HUES64 (cell line): ENCODE data around the gene NCSTN. TPM values are rescaled to one million over a fixed set of nuclear protein-coding genes. Genes with fewer than 3 reads are reported as not detected.

ENCODE experiments used
- H3K27ac ChIP-seq: 2 replicates; pipeline ENCODE4 v1.7.0; 2013; ENCODE audit warnings: low read depth, low read length, inconsistent platforms
- H3K27me3 ChIP-seq: 2 replicates; pipeline ENCODE4 v1.6.1; 2013; ENCODE audit warnings: mild to moderate bottlenecking, low read length; ENCODE audit not compliant: insufficient read depth
- H3K36me3 ChIP-seq: 2 replicates; pipeline ENCODE4 v1.6.1; 2013; ENCODE audit warnings: mild to moderate bottlenecking, low read length; ENCODE audit not compliant: insufficient read depth
- H3K4me1 ChIP-seq: 2 replicates; pipeline ENCODE4 v1.6.1; 2013; ENCODE audit warnings: mild to moderate bottlenecking, low read length, moderate library complexity; ENCODE audit not compliant: insufficient read depth
- H3K4me3 ChIP-seq: 2 replicates; pipeline ENCODE4 v1.5.1; 2013; ENCODE audit warnings: mild to moderate bottlenecking, low read length, moderate library complexity
- H3K9ac ChIP-seq: 2 replicates; pipeline ENCODE4 v1.6.1; 2013; ENCODE audit warnings: mild to moderate bottlenecking, low read depth, low read length
- H3K9me3 ChIP-seq: 2 replicates; pipeline ENCODE4 v1.6.1; 2013; ENCODE audit warnings: low read depth, low read length; ENCODE audit not compliant: insufficient read depth
- WGBS: fragments of 150-250, 120-280 bp; methylation state at CpG from one replicate; pipeline ENCODE4 v1.1.7; 2013; ENCODE audit warnings: missing lambda C conversion rate; 5-methylcytosine and 5-hydroxymethylcytosine counted together
- polyA plus RNA-seq, 2 experiments: library from polyadenylated mRNA; stranded (reverse); fragments of 50-300 nt; gene quantifications; one replicate each; pipeline ENCODE4 v1.2.3, GENCODE V29; 2013

NCSTN gene
- 53.9 TPM for polyA plus RNA-seq (2013, experiment 1 of 2)
- 51.9 TPM for polyA plus RNA-seq (2013, experiment 2 of 2)

DNA sequence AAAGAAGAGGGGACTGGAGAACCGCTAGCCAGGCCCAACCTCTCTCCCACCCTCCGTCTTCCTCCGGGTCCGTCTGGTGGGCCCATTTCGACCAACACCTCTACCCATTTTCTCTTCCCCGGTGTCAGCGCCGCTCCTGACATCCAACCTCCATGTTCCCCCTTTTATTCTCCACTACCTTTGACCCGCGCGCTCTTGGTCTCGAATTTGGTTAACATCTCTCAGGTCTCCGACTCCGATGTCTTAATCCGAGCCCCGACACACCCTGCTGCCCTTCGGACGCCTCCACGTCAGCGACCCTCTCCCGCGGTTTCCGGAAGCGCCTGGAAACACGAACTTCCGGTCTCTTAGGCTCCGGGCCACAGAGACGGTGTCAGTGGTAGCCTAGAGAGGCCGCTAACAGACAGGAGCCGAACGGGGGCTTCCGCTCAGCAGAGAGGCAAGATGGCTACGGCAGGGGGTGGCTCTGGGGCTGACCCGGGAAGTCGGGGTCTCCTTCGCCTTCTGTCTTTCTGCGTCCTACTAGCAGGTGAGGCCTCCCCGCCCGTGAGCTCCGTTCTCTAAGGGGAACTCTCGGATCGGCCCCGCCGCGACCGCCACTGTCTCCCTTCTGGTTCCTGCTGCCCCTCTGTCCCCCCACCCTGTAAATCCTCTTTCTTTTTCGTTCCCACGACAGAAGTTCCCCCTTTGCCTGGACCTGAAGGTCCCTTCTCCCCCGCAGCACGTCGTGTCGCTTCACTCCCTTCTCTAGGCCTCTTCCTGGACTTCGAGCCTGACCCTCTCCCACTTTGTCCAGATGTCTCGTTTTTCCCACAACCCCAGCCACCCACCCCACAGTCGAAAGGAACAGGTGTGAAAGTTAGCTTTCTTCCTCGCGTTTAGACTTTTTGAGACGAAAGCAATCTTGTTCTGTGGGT, at the start of gene NCSTN, which contains the start of gene COPA:
Gene NCSTN (plus strand): TSS at position 431 of the 917 bp plus-strand sequence. CDS start 14 bp downstream, at position 445.
Gene COPA (minus strand): TSS at position 298 of the 917 bp plus-strand sequence. CDS start 80 bp downstream, at position 218.
- Histone ChIP-seq H3K27ac (peak within 1 kb of the TSS; percentile 75), H3K9ac (peak within 1 kb of the TSS; percentile 89), H3K27me3 (no peaks in the 10 kb centered on the region), H3K36me3 (peaks cover 54% of the 10 kb centered on the region), H3K9me3 (no peaks in the 10 kb centered on the region), H3K4me3 (peak within 1 kb of the TSS; percentile 95), H3K4me1 (peaks cover 13% of the 10 kb centered on the region; the same call in 1 of the 2 replicates)
- under 1% methylated on average over 58 of the region's 58 CpGs for WGBS

DNA sequence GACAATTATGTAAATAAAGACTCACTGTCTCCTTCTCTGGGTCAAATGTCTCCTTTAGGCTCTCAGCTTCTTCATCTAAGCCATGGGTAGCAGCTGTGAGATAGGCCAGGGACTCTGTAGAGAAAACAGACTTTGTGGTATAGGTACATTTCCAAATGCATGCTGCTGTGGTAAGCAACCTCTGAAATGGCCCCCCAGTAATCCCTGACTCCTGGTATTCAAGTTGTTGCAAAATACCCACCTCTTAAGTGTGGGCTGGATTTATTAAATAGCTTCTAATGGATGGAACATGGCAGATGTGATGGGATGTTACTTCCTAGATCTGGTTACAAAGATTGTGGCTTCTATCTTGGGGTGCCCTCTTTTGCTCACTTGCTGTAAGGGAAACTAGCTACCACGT, 47.1 kb upstream of the NCSTN start:
- H3K27me3 ChIP-seq, result no peaks in the 10 kb centered on the region
- no peak overlapping the region for H3K4me3 ChIP-seq
- no peak overlapping the region for H3K9ac ChIP-seq
- no peaks in the 10 kb centered on the region for H3K9me3 ChIP-seq
- no peak overlapping the region for H3K27ac ChIP-seq
- WGBS, result 98% methylated on average over 1 of the region's 1 CpG
- H3K4me1 ChIP-seq, result no peaks in the 10 kb centered on the region
- H3K36me3 ChIP-seq, result peaks cover 99% of the 10 kb centered on the region

DNA sequence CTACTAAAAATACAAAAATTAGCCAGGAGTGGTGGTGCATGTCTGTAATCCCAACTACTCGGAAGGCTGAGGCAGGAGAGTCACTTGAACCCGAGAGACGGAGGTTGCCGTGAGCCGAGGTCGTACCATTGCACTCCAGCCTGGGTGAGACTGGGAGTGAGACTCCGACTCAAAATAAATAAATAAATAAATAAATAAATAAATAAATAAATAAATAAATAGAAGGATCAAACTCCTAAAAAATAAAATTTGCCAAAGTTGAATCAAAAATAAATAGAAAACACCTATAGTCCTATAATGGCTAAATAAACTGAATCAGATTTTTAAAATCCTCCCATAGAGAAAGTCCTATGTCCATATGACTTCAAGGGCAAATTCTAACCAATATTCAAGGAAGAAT, 43.0 kb upstream of the NCSTN start:
- 75% methylated on average over 5 of the region's 7 CpGs for WGBS
- H3K4me1 ChIP-seq, result no peaks in the 10 kb centered on the region

DNA sequence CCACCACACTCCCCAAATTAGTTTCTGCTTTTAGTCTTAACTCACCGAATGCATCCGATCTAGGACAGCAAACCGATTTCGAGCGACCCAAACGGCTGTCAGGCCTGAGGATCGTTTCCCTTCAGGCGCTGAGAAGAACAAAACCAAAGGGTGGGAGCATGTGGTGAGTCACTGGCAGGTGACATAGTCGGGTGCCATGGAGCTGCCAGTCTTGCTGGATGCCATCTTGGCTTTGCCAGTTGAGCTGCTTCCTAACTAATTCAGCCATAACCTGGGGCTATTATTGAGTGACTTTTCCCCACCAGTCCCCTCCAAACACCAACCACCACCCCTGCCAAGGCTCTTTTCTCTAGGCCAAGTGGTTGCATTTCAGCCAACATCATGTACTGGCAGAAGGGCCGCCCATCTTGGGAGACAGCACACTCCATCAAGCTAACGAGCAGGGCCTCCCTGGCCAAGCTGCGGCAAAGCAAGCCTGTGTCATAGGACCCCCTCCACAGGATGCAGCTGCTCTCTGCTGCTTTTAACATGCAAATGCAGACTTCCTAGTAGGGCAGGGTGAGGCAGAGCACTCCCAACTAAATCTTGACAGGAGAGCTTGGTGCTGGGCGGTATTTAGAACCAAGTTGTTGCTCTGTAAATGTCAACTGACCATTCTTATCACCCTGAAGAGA, 35.9 kb upstream of the NCSTN start:
- H3K9ac ChIP-seq, result no peak overlapping the region
- peak overlapping the region; percentile 42; the same call in 1 of the 2 replicates for H3K27ac ChIP-seq
- H3K9me3 ChIP-seq, result no peaks in the 10 kb centered on the region
- H3K27me3 ChIP-seq, result no peaks in the 10 kb centered on the region
- 70% methylated on average over 13 of the region's 13 CpGs for WGBS
- H3K4me3 ChIP-seq, result no peak overlapping the region
- peaks cover 18% of the 10 kb centered on the region for H3K4me1 ChIP-seq
- peaks cover 86% of the 10 kb centered on the region for H3K36me3 ChIP-seq

More for the DNA sequence above, 43.0 kb upstream of the NCSTN start:
- no peaks in the 10 kb centered on the region for H3K9me3 ChIP-seq
- no peak overlapping the region for H3K9ac ChIP-seq
- H3K4me3 ChIP-seq, result no peak overlapping the region
- no peaks in the 10 kb centered on the region for H3K27me3 ChIP-seq
- no peak overlapping the region for H3K27ac ChIP-seq
- peaks cover 90% of the 10 kb centered on the region for H3K36me3 ChIP-seq

DNA sequence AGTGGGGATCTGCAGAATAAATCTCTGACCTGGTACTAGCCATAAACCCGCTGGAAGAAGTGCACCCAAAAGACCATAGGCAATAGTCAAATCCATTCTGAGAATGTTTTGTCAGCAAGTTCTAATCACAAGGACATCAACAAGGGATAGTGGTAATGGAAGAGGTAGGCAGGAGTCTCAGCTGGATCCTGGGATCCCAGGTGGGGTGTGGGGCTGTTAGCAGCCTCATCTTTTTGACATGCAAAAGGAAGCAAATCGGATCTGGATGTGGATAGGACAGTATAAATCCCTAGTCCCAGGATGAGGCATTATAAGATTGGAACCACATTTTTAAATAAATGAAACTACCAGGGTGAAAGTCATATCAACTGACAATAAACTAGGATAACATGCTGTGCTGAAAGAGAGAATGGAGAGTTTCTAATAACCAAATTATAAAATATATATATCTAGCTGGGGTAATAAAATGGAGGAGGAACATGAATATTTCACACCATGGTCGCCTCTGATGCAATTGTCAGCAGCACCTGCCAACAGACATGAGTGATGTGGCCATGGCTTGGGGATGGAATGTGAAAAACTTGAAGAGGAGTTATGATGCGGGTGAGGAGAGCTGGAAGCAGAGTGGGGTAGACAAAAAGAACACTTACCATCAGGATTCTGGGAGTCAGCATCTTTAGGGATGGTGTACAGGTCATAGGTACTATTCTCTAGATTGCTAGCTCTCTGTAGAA, 34.6 kb upstream of the NCSTN start:
- no peak overlapping the region for H3K27ac ChIP-seq
- no peak overlapping the region for H3K4me3 ChIP-seq
- 71% methylated on average over 4 of the region's 4 CpGs for WGBS
- peaks cover 88% of the 10 kb centered on the region for H3K36me3 ChIP-seq
- no peaks in the 10 kb centered on the region for H3K27me3 ChIP-seq
- peaks cover 18% of the 10 kb centered on the region for H3K4me1 ChIP-seq
- no peak overlapping the region for H3K9ac ChIP-seq
- H3K9me3 ChIP-seq, result no peaks in the 10 kb centered on the region

DNA sequence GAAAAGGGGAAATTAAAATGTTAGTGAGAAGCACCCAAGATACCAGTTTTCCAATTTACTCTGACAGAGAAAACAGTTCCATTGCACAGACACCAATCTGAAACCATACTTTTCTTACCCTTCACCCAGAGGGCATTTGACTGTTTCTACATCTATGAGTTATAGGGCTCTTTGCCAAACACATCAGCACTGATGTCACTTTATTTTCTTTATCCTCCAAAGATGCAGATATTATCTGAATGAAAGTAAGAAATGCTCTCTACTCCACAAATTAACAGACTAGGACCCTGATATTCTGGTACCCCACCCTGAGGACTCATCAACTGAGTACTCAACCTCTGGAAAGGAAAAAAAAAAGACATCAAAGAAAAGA, 34.0 kb upstream of the NCSTN start:
- Histone ChIP-seq H3K4me1 (peaks cover 18% of the 10 kb centered on the region), H3K36me3 (peaks cover 89% of the 10 kb centered on the region), H3K9me3 (no peaks in the 10 kb centered on the region), H3K9ac (no peak overlapping the region), H3K4me3 (no peak overlapping the region), H3K27me3 (no peaks in the 10 kb centered on the region), H3K27ac (no peak overlapping the region)

DNA sequence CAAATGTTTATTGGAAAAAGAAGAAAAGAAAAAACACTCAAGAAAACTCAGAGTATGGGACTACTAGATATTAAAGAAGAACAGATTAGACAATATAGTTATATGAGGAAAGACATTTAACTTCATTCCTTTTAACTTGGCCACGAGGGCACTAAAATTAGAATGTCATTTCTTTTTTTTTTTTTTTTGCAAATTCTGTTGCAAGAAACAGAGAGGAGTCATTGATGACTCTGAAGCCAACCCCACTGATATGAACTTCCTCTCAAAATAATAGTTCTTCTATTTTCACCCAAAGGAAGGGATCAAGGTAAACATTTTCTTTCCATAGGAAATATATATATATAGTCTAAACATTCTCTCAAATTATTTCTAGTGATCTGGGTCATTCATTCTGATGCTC, 33.6 kb upstream of the NCSTN start:
- H3K36me3 ChIP-seq, result peaks cover 91% of the 10 kb centered on the region
- H3K9ac ChIP-seq, result no peak overlapping the region
- H3K27ac ChIP-seq, result no peak overlapping the region
- no peak overlapping the region for H3K4me3 ChIP-seq
- peaks cover 18% of the 10 kb centered on the region for H3K4me1 ChIP-seq
- H3K9me3 ChIP-seq, result no peaks in the 10 kb centered on the region
- no peaks in the 10 kb centered on the region for H3K27me3 ChIP-seq
- 100% methylated on average over 1 of the region's 1 CpG for WGBS

DNA sequence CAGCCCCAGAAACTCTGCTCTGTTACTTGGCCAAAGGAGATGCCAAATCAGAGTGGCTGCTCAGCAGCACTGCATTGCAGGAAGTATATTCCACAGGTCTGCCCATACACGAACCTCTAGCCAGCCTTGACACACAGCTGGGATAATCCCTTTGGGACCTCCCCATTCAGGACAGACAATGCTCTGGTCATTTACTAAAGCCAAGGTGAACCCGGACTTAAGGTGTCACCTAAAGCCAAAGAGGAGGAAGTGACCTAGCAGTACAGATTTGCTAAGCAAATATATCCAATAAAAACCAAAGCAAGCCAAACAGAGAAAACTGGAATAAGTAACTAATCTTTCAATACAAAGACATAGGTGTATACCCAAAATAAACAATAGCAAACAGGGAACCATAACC, 27.8 kb upstream of the NCSTN start:
- no peak overlapping the region for H3K9ac ChIP-seq
- no peaks in the 10 kb centered on the region for H3K4me1 ChIP-seq
- H3K4me3 ChIP-seq, result no peak overlapping the region
- no peaks in the 10 kb centered on the region for H3K9me3 ChIP-seq
- H3K36me3 ChIP-seq, result peaks cover 84% of the 10 kb centered on the region
- no peak overlapping the region for H3K27ac ChIP-seq
- 84% methylated on average over 2 of the region's 2 CpGs for WGBS
- H3K27me3 ChIP-seq, result no peaks in the 10 kb centered on the region

DNA sequence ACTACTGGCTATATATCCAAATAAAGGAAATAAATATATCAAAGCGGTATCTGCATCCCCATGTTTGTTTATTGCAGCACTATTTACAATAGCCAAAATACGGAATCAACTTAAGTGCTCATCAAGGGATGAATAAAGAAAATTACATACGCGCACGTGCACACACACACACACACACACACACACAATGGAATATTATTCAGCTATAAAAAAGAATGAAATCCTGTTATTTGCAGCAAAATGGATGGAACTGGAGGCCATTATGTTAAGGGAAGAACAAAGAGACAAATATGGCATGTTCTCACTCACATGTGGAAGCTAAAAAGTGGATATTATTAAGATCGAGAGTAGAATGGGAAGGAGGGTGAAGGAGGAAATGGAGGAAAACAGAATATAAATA, 20.4 kb upstream of the NCSTN start:
- peaks cover 89% of the 10 kb centered on the region for H3K36me3 ChIP-seq
- H3K4me3 ChIP-seq, result no peak overlapping the region
- H3K27ac ChIP-seq, result no peak overlapping the region
- H3K4me1 ChIP-seq, result no peaks in the 10 kb centered on the region
- H3K27me3 ChIP-seq, result no peaks in the 10 kb centered on the region
- no peaks in the 10 kb centered on the region for H3K9me3 ChIP-seq
- WGBS, result 99% methylated on average over 4 of the region's 6 CpGs
- H3K9ac ChIP-seq, result no peak overlapping the region

DNA sequence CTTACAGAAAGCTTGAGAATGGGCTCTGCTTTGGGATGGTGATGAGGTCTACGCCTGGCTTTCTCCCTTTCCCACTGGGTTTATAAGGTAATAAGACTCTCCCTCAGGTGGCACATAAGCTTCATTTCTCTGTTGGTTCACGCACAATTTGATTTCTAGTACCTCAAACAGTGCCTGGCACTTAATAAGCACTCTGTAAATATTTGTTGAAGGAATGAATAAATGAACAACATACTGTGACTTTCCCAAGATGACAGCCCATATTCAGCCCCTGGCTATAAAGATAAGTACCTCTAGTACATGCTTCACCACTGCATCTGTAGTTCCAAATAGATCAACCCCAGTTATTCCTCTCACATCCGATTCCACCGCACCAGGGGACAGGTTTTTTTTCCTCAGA, 17.9 kb upstream of the NCSTN start:
- Histone ChIP-seq H3K36me3 (peaks cover 91% of the 10 kb centered on the region), H3K27ac (no peak overlapping the region), H3K27me3 (no peaks in the 10 kb centered on the region), H3K9me3 (no peaks in the 10 kb centered on the region), H3K4me3 (no peak overlapping the region), H3K4me1 (no peaks in the 10 kb centered on the region), H3K9ac (no peak overlapping the region)
- 96% methylated on average over 2 of the region's 4 CpGs for WGBS

DNA sequence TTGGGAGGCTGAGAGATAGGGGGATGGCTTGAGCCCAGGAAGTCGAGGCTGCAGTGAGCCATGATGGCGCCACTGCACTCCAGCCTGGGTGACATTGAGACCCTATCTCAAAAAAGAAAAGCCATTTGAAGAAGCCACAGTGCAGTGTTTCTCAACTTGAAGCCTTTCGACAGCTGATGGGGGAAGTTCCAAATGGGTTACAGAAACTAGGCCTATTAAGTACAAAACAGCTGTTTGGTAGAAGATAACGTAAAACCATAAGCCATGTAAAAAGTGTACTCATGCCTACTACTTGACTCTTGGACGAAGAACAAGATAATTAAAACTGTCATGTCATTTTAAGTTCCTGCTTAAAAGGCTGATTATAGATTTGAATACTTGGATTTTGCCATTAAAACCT, 16.8 kb upstream of the NCSTN start:
- WGBS, result 97% methylated on average over 5 of the region's 5 CpGs
- Histone ChIP-seq H3K27me3 (no peaks in the 10 kb centered on the region), H3K9me3 (no peaks in the 10 kb centered on the region), H3K27ac (no peak overlapping the region), H3K36me3 (peaks cover 96% of the 10 kb centered on the region), H3K4me3 (no peak overlapping the region), H3K9ac (no peak overlapping the region), H3K4me1 (no peaks in the 10 kb centered on the region)
